ENCODE data around the gene MRPS12. TPM values are rescaled to one million over a fixed set of nuclear protein-coding genes. Genes with fewer than 3 reads are reported as not detected.
A peak's percentile ranks its signal among the peaks of the same experiment; 100 is the strongest.

MRPS12 gene
- total RNA-seq, 1 donor = 20.2 TPM

DNA sequence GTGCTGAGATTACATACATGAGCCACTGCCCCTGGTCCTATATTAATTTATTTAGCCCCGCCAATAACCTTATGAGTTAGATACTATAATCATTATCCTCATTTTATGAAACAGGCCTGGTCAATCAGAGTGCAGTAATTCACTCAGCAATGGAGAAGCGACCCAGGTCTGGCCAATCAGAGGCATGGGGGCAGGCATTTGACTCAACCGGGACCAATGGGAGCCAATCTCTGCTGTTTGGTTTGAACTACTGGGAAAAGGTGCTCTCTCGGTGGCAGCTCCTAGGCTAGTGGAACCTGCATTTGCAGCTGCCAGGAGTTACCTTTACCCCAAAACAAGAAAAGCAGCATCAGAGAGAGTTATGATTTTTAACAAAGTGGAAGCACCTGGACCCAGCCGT is 37.9 kb upstream of the MRPS12 start:
- TF ChIP-seq, protein P1, sequence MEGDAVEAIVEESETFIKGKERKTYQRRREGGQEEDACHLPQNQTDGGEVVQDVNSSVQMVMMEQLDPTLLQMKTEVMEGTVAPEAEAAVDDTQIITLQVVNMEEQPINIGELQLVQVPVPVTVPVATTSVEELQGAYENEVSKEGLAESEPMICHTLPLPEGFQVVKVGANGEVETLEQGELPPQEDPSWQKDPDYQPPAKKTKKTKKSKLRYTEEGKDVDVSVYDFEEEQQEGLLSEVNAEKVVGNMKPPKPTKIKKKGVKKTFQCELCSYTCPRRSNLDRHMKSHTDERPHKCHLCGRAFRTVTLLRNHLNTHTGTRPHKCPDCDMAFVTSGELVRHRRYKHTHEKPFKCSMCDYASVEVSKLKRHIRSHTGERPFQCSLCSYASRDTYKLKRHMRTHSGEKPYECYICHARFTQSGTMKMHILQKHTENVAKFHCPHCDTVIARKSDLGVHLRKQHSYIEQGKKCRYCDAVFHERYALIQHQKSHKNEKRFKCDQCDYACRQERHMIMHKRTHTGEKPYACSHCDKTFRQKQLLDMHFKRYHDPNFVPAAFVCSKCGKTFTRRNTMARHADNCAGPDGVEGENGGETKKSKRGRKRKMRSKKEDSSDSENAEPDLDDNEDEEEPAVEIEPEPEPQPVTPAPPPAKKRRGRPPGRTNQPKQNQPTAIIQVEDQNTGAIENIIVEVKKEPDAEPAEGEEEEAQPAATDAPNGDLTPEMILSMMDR (IDR thresholded peaks at IDR 0.05; ENCODE audit: insufficient read depth, low read length) = no peak
- H3K4me3 ChIP-seq (ENCODE audit: low read depth, low read length) = no peak overlapping the region
- DNase-seq (ENCODE audit: low read depth) = no peak

DNA sequence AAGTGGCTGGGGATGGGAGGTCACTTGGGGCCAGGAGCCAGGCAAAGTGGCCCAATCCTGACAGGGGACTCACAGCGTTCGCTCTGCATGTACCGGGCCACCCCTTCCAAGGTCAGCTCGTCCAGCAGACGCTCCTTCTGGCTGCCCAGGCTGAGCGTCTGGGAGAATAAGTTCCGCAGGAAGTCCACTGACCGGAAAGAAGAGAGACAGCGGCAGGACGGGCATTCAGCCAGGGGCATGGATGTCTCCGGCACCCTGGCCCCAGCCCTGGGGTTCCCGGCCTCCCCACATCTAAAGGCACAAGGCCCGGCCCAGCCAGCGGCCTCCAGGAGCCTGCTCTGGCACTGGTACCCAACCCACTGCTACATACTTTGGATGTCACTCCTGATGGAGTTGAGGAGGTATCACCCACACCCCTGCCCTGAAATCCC is 37.4 kb upstream of the MRPS12 start:
- no peak overlapping the region for H3K4me3 ChIP-seq (ENCODE audit: low read depth, low read length)
- no peak for DNase-seq (ENCODE audit: low read depth)
- TF ChIP-seq, protein P1 (IDR thresholded peaks at IDR 0.05; ENCODE audit: insufficient read depth, low read length) = no peak

DNA sequence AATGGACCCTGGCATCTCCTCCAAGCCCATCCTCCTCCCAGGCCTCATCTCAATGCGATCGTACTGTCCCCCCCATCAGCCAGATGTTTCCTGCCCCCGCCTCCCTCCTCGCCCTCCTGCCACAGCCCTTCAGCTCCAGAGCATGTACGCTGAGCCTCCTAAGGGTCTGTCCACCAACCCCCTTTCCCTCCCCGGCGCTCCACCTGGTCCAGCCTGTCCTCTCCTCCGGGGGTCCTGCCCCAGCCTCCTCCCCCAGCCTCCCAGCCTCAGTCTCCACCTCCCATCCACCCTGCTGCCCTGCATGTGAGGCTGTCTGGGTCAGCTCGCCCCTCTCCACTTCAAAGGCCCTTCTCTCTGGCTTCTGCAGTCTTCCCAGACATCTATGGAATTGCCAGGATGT is 35.8 kb upstream of the MRPS12 start:
- no peak overlapping the region for H3K4me3 ChIP-seq (ENCODE audit: low read depth, low read length)
- DNase-seq (ENCODE audit: low read depth) = no peak
- TF ChIP-seq, protein P1 (IDR thresholded peaks at IDR 0.05; ENCODE audit: insufficient read depth, low read length) = no peak

DNA sequence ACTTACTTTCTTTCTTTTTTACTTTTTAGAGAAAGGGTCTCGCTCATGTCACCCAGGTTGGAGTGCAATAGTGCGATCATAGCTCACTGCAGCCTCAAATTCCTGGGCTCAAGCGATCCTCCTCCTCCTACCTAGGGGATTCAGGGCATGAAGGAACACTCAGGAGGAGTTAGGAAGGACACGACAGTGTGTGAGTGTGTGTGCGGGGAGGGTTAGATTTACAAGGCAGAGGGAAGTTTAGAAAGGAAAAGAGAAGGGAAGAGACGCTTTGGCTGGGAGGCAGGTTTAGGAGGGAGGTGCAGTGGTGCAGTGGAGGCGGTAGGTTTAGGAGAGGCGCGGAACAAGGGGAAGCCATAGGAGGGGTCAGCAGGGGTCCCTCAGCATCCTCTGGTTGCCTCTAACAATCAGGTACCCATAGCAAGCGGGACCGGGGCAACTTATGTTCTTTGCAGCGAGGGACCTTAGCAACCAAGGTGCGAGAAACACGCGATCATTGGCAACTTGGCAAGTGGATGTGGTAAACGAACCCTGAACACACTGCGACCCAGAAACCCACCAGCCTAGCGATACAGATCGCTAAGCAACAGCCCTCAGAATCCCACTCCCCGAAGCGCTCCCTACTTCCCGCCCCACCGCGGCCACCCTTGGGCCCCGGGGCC is 31.8 kb upstream of the MRPS12 start:
- H3K4me3 ChIP-seq (ENCODE audit: low read depth, low read length) = peak overlapping the region; percentile 95
- TF ChIP-seq, protein P1 (IDR thresholded peaks at IDR 0.05; ENCODE audit: insufficient read depth, low read length) = no peak
- DNase-seq (ENCODE audit: low read depth) = peak; percentile 37

DNA sequence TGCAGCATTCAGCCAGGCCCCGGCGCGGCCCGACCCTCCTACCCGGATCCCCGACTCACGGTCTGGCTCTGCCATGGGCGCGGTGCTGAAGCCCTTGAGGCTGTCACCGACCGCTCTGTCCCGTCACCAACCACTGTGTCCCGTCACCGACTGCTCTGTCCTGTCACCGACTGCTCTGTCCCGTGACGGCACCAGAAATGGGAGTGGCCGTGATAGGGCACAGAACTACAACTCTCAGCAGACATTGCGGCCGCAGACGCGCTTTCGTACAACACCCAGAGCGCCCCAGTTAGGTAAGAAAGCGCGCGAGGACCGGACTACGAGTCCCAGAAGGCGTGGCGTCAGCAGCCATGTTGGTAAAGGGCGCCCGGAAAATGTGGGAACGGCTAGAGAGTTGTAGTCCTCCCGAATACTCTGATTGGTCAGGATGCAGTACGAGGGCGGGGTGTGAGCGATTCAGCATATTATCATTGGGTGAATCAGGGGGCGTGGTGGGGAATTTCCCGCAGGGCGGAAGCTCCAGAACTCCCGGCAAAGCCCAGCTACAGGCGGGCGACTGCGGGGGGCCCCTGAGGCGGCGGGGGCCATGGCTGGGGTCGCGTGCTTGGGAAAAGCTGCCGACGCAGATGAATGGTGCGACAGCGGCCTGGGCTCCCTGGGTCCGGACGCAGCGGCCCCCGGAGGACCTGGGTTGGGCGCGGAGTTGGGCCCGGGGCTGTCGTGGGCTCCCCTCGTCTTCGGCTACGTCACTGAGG is 31.1 kb upstream of the MRPS12 start, which contains the start of the genes NFKBIB and SIRT2:
Gene NFKBIB (plus strand): TSS at position 523 of the 755 bp plus-strand sequence. CDS start 64 bp downstream, at position 587.
Gene SIRT2 (minus strand): TSS at position 172 of the 755 bp plus-strand sequence. CDS start 97 bp downstream, at position 75.
- TF ChIP-seq, protein P1 (IDR thresholded peaks at IDR 0.05; ENCODE audit: insufficient read depth, low read length) = no peak

DNA sequence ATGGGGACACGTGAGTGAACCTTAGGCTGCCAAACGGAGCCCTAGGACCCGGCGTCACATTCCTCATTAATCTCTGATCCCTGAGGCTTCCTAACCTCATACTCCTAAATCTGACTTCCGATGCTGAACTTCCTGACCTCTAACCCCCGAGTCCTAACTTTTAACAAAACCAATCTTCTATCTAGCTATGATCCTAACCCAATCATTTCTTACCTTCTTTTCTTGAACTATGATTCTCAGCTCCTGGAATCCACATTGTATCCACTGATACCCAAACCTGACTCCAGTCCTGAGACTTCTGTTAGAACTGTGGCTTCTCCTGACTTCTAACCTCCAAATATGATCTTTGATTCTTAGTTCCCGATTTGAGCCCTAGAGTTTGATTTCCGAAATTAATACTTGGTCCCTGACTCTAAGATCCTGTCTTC is 30.5 kb upstream of the MRPS12 start:
- peak; percentile 65 for DNase-seq (ENCODE audit: low read depth)
- peak overlapping the region; percentile 86 for H3K4me3 ChIP-seq (ENCODE audit: low read depth, low read length)
- TF ChIP-seq, protein P1 (IDR thresholded peaks at IDR 0.05; ENCODE audit: insufficient read depth, low read length) = no peak

More for the DNA sequence above, 31.1 kb upstream of the MRPS12 start, which contains the start of the genes NFKBIB and SIRT2:
- DNase-seq (ENCODE audit: low read depth) = peak; percentile 100
- H3K4me3 ChIP-seq (ENCODE audit: low read depth, low read length) = peak within 1 kb of the TSS; percentile 95
